ENCODE results near the gene ASAP2. TPM values are rescaled to one million over a fixed set of nuclear protein-coding genes. Genes with fewer than 3 reads are reported as not detected.

Gene ASAP2
- polyA plus RNA-seq, 3 donors = 0.08 to 1.1 (median 0.20) TPM

DNA sequence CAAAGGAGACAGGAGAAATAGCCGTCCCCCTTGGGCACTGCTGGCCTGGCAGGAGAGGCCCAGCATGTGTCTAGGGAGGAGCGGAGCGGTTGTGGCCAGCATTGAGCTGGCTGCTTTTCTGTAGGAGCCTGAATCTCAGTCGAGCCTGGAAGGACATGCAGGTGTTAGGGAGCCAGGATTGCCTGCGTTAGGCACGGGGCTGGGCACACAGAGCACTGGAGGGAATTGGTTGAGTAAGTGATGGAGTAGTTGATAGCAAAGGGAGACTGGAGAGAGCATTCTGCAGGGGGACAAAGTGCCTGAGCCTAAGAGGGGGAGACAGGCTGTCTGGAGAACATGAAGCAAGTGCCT, 22.8 kb downstream of the ASAP2 start:
- Histone ChIP-seq H3K27ac (ENCODE audit: low read depth in 1 of 2, low read length in 2 of 2) (no peak overlapping the region), H3K9me3 (replicated peaks in 1 of 2; ENCODE audit: control insufficient read depth in 1 of 2, insufficient read depth in 1 of 2, low read length in 2 of 2) (no peaks in the 10 kb centered on the region), H3K4me1 (ENCODE audit: control insufficient read depth in 1 of 2, insufficient read depth in 2 of 2, low read length in 2 of 2) (peaks cover 48 to 52% of the 10 kb centered on the region in 2 donors), H3K4me2 (replicated peaks; ENCODE audit: extremely low read depth, low read length, poor library complexity, severe bottlenecking) (no peak overlapping the region), H3K27me3 (ENCODE audit: control insufficient read depth in 2 of 2, insufficient read depth in 2 of 2, low read length in 2 of 2) (peaks cover 0 to 20% of the 10 kb centered on the region in 2 donors), H3K36me3 (replicated peaks in 1 of 2; ENCODE audit: control insufficient read depth in 1 of 2, insufficient read depth in 2 of 2, low read length in 2 of 2) (no peaks in the 10 kb centered on the region), H3K9ac (ENCODE audit: insufficient read depth, low read length, poor library complexity, severe bottlenecking) (no peak overlapping the region), H2AFZ (ENCODE audit: insufficient read depth, low read depth, low read length, poor library complexity, severe bottlenecking) (no peak overlapping the region), H4K20me1 (ENCODE audit: insufficient read depth, low read length) (peaks cover 22% of the 10 kb centered on the region), H3K4me3 (replicated peaks in 1 of 3; ENCODE audit: low read depth in 2 of 3, low read length in 3 of 3) (no peak overlapping the region), H3K79me2 (ENCODE audit: insufficient read depth, low read length) (no peaks in the 10 kb centered on the region)
- 97% methylated on average over 6 of the region's 6 CpGs for WGBS (ENCODE audit: insufficient coverage)
- Mint-ChIP-seq H3K27ac (peak overlapping the region in 1 of 7 donors; percentile 45), H3K9me3 (peaks cover 0 to 6% (median 0%) of the 10 kb centered on the region in 7 donors), H3K4me1 (peaks cover 50% of the 10 kb centered on the region), H3K27me3 (ENCODE audit: low read depth in 3 of 3) (peaks cover 21 to 24% (median 22%) of the 10 kb centered on the region in 3 donors), H3K36me3 (peaks cover 3 to 13% of the 10 kb centered on the region in 2 donors), H3K4me3 (peak overlapping the region in 1 of 2 donors; percentile 87)
- TF ChIP-seq, protein P1, sequence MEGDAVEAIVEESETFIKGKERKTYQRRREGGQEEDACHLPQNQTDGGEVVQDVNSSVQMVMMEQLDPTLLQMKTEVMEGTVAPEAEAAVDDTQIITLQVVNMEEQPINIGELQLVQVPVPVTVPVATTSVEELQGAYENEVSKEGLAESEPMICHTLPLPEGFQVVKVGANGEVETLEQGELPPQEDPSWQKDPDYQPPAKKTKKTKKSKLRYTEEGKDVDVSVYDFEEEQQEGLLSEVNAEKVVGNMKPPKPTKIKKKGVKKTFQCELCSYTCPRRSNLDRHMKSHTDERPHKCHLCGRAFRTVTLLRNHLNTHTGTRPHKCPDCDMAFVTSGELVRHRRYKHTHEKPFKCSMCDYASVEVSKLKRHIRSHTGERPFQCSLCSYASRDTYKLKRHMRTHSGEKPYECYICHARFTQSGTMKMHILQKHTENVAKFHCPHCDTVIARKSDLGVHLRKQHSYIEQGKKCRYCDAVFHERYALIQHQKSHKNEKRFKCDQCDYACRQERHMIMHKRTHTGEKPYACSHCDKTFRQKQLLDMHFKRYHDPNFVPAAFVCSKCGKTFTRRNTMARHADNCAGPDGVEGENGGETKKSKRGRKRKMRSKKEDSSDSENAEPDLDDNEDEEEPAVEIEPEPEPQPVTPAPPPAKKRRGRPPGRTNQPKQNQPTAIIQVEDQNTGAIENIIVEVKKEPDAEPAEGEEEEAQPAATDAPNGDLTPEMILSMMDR (IDR thresholded peaks at IDR 0.05) = no peak
- intact Hi-C loops (cut with micrococcal nuclease) = no loop called here
- no peak for DNase-seq

DNA sequence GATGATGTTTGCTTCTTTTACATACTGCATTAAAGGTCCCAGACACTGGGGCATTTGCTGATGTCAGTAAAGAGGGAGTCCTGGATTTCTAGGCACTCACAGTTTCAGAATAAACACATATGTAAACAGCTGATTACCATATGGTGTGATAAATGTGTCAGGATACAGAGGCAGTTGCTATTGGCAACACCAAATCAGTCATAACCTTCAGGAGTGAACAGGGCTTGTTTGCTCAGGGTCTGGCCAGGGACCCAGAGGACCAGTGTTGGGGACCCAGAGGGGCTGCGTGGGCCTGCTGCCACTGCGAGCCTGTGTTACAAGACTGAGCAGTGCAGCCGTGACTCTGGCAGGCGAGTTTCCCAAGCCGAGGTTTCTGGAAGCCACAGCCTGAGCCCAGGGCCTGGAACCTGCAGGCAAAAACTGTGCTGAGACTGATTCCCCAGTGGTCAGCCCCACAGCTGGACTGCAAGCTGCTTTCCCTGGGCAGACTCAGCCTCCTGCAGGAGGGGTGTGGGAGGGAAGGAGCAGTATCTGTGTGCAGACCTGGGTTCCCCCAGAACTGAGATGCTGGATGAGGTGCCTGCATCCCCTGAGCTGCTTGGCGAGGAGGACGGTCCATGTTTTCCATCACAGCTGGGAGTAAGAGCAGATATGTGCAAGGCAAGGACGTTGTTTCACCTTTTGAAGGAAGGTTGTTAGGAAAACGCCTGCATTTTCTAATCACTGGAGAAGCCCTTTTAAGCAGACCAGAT, 23.6 kb downstream of the ASAP2 start:
- H3K4me1 Mint-ChIP-seq = peaks cover 58% of the 10 kb centered on the region
- Histone ChIP-seq H3K9ac (ENCODE audit: insufficient read depth, low read length, poor library complexity, severe bottlenecking) (no peak overlapping the region), H3K36me3 (replicated peaks in 1 of 2; ENCODE audit: control insufficient read depth in 1 of 2, insufficient read depth in 2 of 2, low read length in 2 of 2) (no peaks in the 10 kb centered on the region), H3K27me3 (ENCODE audit: control insufficient read depth in 2 of 2, insufficient read depth in 2 of 2, low read length in 2 of 2) (peaks cover 0 to 20% of the 10 kb centered on the region in 2 donors), H3K4me2 (replicated peaks; ENCODE audit: extremely low read depth, low read length, poor library complexity, severe bottlenecking) (peak overlapping the region; percentile 52), H3K27ac (ENCODE audit: low read depth in 1 of 2, low read length in 2 of 2) (no peak overlapping the region), H3K4me3 (replicated peaks in 1 of 3; ENCODE audit: low read depth in 2 of 3, low read length in 3 of 3) (peak overlapping the region in 1 of 3 experiments; percentile 54), H3K79me2 (ENCODE audit: insufficient read depth, low read length) (no peaks in the 10 kb centered on the region), H4K20me1 (ENCODE audit: insufficient read depth, low read length) (peaks cover 22% of the 10 kb centered on the region), H3K9me3 (replicated peaks in 1 of 2; ENCODE audit: control insufficient read depth in 1 of 2, insufficient read depth in 1 of 2, low read length in 2 of 2) (no peaks in the 10 kb centered on the region), H2AFZ (ENCODE audit: insufficient read depth, low read depth, low read length, poor library complexity, severe bottlenecking) (no peak overlapping the region), H3K4me1 (ENCODE audit: control insufficient read depth in 1 of 2, insufficient read depth in 2 of 2, low read length in 2 of 2) (peaks cover 56 to 60% of the 10 kb centered on the region in 2 donors)
- peak overlapping the region in 2 of 7 donors; percentile 40 to 45 for H3K27ac Mint-ChIP-seq
- H3K36me3 Mint-ChIP-seq = peaks cover 3 to 13% of the 10 kb centered on the region in 2 donors
- no peak for DNase-seq
- WGBS (ENCODE audit: insufficient coverage) = 73% methylated on average over 9 of the region's 9 CpGs
- H3K9me3 Mint-ChIP-seq = peaks cover 0 to 9% (median 0%) of the 10 kb centered on the region in 7 donors
- TF ChIP-seq, protein P1 (IDR thresholded peaks at IDR 0.05) = no peak
- intact Hi-C loops (cut with micrococcal nuclease) = no loop called here
- peaks cover 23 to 24% (median 23%) of the 10 kb centered on the region in 3 donors for H3K27me3 Mint-ChIP-seq (ENCODE audit: low read depth in 3 of 3)
- peak overlapping the region; percentile 4 to 83 for H3K4me3 Mint-ChIP-seq

All from CD14-positive monocyte (primary cell).